H9 (cell line): ENCODE measurements around the gene RPL27. TPM values are rescaled to one million over a fixed set of nuclear protein-coding genes. Genes with fewer than 3 reads are reported as not detected.

Experiments
- DNase-seq: peaks from one replicate; pipeline ENCODE4 v3.0.0-alpha.2; 2017
- H2AFZ ChIP-seq: one replicate; pipeline ENCODE4 v1.6.1; 2013; ENCODE audit warnings: mild to moderate bottlenecking, low read length, control low read depth, moderate library complexity
- H2AK5ac ChIP-seq: 2 replicates; pipeline ENCODE4 v1.6.1; 2013; ENCODE audit warnings: low read length, control low read depth, mixed read lengths; ENCODE audit not compliant: insufficient read length
- H2BK120ac ChIP-seq: one replicate; pipeline ENCODE4 v1.6.1; 2013; ENCODE audit warnings: low read depth, mild to moderate bottlenecking, low read length, control low read depth, inconsistent platforms; ENCODE audit not compliant: poor library complexity, severe bottlenecking
- H2BK12ac ChIP-seq: 2 replicates; pipeline ENCODE4 v1.6.1; 2013; ENCODE audit warnings: low read length, control low read depth, mixed read lengths, low read depth; ENCODE audit not compliant: insufficient read length
- H2BK15ac ChIP-seq: 2 replicates; pipeline ENCODE4 v1.6.1; 2013; ENCODE audit warnings: low read depth, low read length, control low read depth
- H2BK20ac ChIP-seq: one replicate; pipeline ENCODE4 v1.6.1; 2013; ENCODE audit warnings: low read depth, mild to moderate bottlenecking, low read length, control low read depth, inconsistent platforms; ENCODE audit not compliant: poor library complexity, severe bottlenecking
- H2BK5ac ChIP-seq: 2 replicates; pipeline ENCODE4 v1.6.1; 2013; ENCODE audit warnings: low read length, control low read depth, mixed read lengths; ENCODE audit not compliant: insufficient read length
- H3K14ac ChIP-seq: 2 replicates; pipeline ENCODE4 v1.6.1; 2013; ENCODE audit warnings: low read length, control low read depth; ENCODE audit not compliant: insufficient read depth
- H3K18ac ChIP-seq: 2 replicates; pipeline ENCODE4 v1.6.1; 2013; ENCODE audit warnings: low read depth, mild to moderate bottlenecking, mixed read lengths, low read length, control low read depth; ENCODE audit not compliant: insufficient read length
- H3K23ac ChIP-seq: 2 replicates; pipeline ENCODE4 v1.6.1; 2013; ENCODE audit warnings: low read length, control low read depth, mixed read lengths, low read depth; ENCODE audit not compliant: insufficient read length
- H3K23me2 ChIP-seq: 2 replicates; pipeline ENCODE4 v1.6.1; 2013; ENCODE audit warnings: low read depth, mild to moderate bottlenecking, mixed read lengths, low read length, control low read depth; ENCODE audit not compliant: insufficient read length, poor library complexity, severe bottlenecking
- H3K27ac ChIP-seq: 2 replicates; pipeline ENCODE4 v1.5.1; 2013; ENCODE audit warnings: low read length, control low read depth, mixed read lengths, low read depth; ENCODE audit not compliant: insufficient read length
- H3K27me3 ChIP-seq: 2 replicates; pipeline ENCODE4 v1.6.1; 2013; ENCODE audit warnings: low read length, control low read depth, inconsistent platforms; ENCODE audit not compliant: insufficient read depth
- H3K4ac ChIP-seq: 2 replicates; pipeline ENCODE4 v1.6.1; 2013; ENCODE audit warnings: low read depth, mild to moderate bottlenecking, control low read depth, inconsistent platforms, low read length, moderate library complexity
- H3K4me1 ChIP-seq: 2 replicates; pipeline ENCODE4 v1.6.1; 2013; ENCODE audit warnings: low read length, control low read depth, inconsistent platforms; ENCODE audit not compliant: insufficient read depth
- H3K4me2 ChIP-seq: 2 replicates; pipeline ENCODE4 v1.6.1; 2013; ENCODE audit warnings: low read length, control low read depth, mixed read lengths; ENCODE audit not compliant: insufficient read length, insufficient read depth
- H3K56ac ChIP-seq: 2 replicates; pipeline ENCODE4 v1.6.1; 2013; ENCODE audit warnings: low read depth, mild to moderate bottlenecking, mixed read lengths, low read length, control low read depth; ENCODE audit not compliant: insufficient read length
- H3K79me1 ChIP-seq: 2 replicates; pipeline ENCODE4 v1.6.1; 2013; ENCODE audit warnings: low read depth, mild to moderate bottlenecking, moderate library complexity, low read length, control low read depth, inconsistent platforms; ENCODE audit not compliant: insufficient read depth, poor library complexity, severe bottlenecking
- H3K79me2 ChIP-seq: 2 replicates; pipeline ENCODE4 v1.6.1; 2013; ENCODE audit warnings: low read length, control low read depth, inconsistent platforms; ENCODE audit not compliant: insufficient read depth
- H3K9ac ChIP-seq: 2 replicates; pipeline ENCODE4 v1.6.1; 2013; ENCODE audit warnings: low read length, control low read depth, mixed read lengths; ENCODE audit not compliant: insufficient read length; ENCODE audit errors: extremely low read depth
- H3K9me3 ChIP-seq: one replicate; pipeline ENCODE4 v1.6.1; 2013; ENCODE audit warnings: low read depth, low read length, inconsistent platforms; ENCODE audit not compliant: control insufficient read depth
- H3T11ph ChIP-seq: one replicate; pipeline ENCODE4 v1.6.1; 2013; ENCODE audit warnings: mild to moderate bottlenecking, low read length, control low read depth, inconsistent platforms
- H4K20me1 ChIP-seq: one replicate; pipeline ENCODE4 v1.6.1; 2013; ENCODE audit not compliant: control insufficient read depth, insufficient read length, insufficient read depth
- H4K5ac ChIP-seq: 2 replicates; pipeline ENCODE4 v1.6.1; 2013; ENCODE audit warnings: low read depth, mild to moderate bottlenecking, mixed read lengths, low read length, control low read depth; ENCODE audit not compliant: insufficient read length
- H4K8ac ChIP-seq: replicated peaks from 2 replicates; pipeline ENCODE4 v1.6.1; 2013; ENCODE audit warnings: low read length, control low read depth, mixed read lengths, low read depth; ENCODE audit not compliant: insufficient read length
- H4K91ac ChIP-seq: 2 replicates; pipeline ENCODE4 v1.6.1; 2013; ENCODE audit warnings: low read depth, mild to moderate bottlenecking, moderate library complexity, mixed read lengths, low read length, control low read depth; ENCODE audit not compliant: insufficient read length
- H3K27ac Mint-ChIP-seq, 3 experiments: 2 replicates in 2 of 3; 3 replicates in 1 of 3; pipeline ENCODE4 v1.8.0; 2020 to 2021; ENCODE audit warnings: mixed read lengths in 3 of 3, mild to moderate bottlenecking in 1 of 3, moderate library complexity in 1 of 3
- H3K27me3 Mint-ChIP-seq: 2 replicates; pipeline ENCODE4 v1.8.0; 2021; ENCODE audit warnings: low read depth, mild to moderate bottlenecking, moderate library complexity, mixed read lengths
- H3K36me3 Mint-ChIP-seq, 3 experiments: 2 replicates in 2 of 3; 3 replicates in 1 of 3; pipeline ENCODE4 v1.8.0; 2020 to 2021; ENCODE audit warnings: low read depth in 3 of 3, mixed read lengths in 3 of 3; ENCODE audit not compliant: insufficient read depth in 1 of 3
- H3K4me1 Mint-ChIP-seq, 2 experiments: 2 replicates each; pipeline ENCODE4 v1.8.0; 2020; ENCODE audit warnings: mixed read lengths in 2 of 2
- H3K4me3 Mint-ChIP-seq, 2 experiments: 2 replicates in 1 of 2; 3 replicates in 1 of 2; pipeline ENCODE4 v1.8.0; 2020 to 2021; ENCODE audit warnings: mild to moderate bottlenecking in 2 of 2, mixed read lengths in 2 of 2, moderate library complexity in 1 of 2
- H3K9me3 Mint-ChIP-seq, 2 experiments: 2 replicates in 1 of 2; 3 replicates in 1 of 2; pipeline ENCODE4 v1.8.0; 2020; ENCODE audit warnings: mild to moderate bottlenecking in 2 of 2, mixed read lengths in 2 of 2, moderate library complexity in 1 of 2
- CTCF ChIP-seq: fragments of 200-600 bp; sonication (generic); conservative IDR thresholded peaks from 3 replicates; pipeline ENCODE4 v1.8.0; 2021; ENCODE audit warnings: antibody characterized with exemption, mild to moderate bottlenecking
- WGBS: extraction: QIAGEN DNeasy Blood & Tissue Kit; methylation state at CpG from one replicate; pipeline ENCODE4 v1.1.7; 2013; ENCODE audit warnings: missing lambda C conversion rate, low lambda C conversion rate, mixed read lengths; ENCODE audit not compliant: insufficient read length; ENCODE audit errors: extremely low coverage; 5-methylcytosine and 5-hydroxymethylcytosine counted together
- total RNA-seq: library from RNA; stranded (reverse); gene quantifications from 2 replicates; pipeline ENCODE4 v1.2.1, GENCODE V29; 2021

Gene RPL27
- total RNA-seq, 1 experiment from 2014 or later: 1,514 TPM

DNA sequence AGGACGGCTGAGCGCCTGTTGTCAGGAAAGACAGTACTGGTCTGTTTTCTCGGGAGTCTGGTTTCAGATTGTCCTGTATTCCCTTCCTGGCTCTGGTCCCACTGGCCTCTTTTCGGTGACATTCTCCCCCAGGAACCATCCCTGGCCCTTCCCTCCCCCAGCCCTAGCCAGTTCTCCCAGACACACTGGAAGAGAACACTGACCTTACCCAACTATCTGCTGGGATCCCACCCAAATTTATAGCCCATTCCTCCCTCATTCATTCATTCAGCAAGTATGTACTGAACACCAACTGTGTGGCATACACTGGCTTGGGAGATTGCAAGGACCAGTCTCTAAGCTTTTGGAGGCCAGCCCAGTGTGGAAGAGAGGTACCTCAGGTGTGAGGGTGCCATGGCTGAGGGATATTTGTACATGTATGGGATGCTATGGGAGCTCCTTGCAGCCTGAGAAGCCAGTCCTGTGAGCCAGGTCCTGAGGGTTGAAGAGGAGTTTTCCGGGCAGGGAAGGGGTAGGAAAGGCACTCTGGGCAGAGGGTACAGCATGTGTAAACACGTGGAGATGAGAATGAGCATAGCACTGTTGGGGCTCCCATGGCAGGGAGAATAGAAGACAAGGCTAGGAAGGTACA lies 32.0 kb downstream of the RPL27 start:
- Histone ChIP-seq H4K5ac (no peak overlapping the region), H3K27me3 (no peaks in the 10 kb centered on the region), H2BK120ac (no peak overlapping the region), H3K4me1 (peaks cover 20% of the 10 kb centered on the region), H3K9me3 (no peaks in the 10 kb centered on the region), H2BK15ac (no peak overlapping the region), H3K14ac (no peak overlapping the region), H2AFZ (no peak overlapping the region), H2BK5ac (no peak overlapping the region), H3K79me2 (no peaks in the 10 kb centered on the region), H3K23ac (no peak overlapping the region), H4K8ac (no peak overlapping the region), H3K18ac (no peak overlapping the region), H3K79me1 (no peaks in the 10 kb centered on the region), H3K56ac (no peak overlapping the region), H4K91ac (no peak overlapping the region), H4K20me1 (no peaks in the 10 kb centered on the region), H3T11ph (no peak overlapping the region), H2BK20ac (no peak overlapping the region), H2BK12ac (no peak overlapping the region), H3K23me2 (peaks cover 7% of the 10 kb centered on the region), H3K4ac (no peak overlapping the region), H3K27ac (no peak overlapping the region), H3K9ac (no peak overlapping the region), H2AK5ac (no peak overlapping the region), H3K4me2 (no peak overlapping the region)
- DNase-seq: no peak
- H3K4me3 Mint-ChIP-seq: no peak overlapping the region
- H3K36me3 Mint-ChIP-seq: peaks cover 10 to 30% (median 25%) of the 10 kb centered on the region in 3 experiments; a peak in 6 of 7 replicates
- H3K27me3 Mint-ChIP-seq: no peaks in the 10 kb centered on the region
- no peak for TF ChIP-seq CTCF
- peak overlapping the region in 2 of 3 experiments; percentile 17 to 41; a peak in 5 of 7 replicates for H3K27ac Mint-ChIP-seq
- H3K4me1 Mint-ChIP-seq: peaks cover 67 to 79% of the 10 kb centered on the region in 2 experiments
- no CpG with 5 or more reads among the region's 6 CpGs for WGBS
- H3K9me3 Mint-ChIP-seq: no peaks in the 10 kb centered on the region
